Prostate gland (tissue), 2 donors: ENCODE data around the gene NR5A1.

Experiments
- POLR2A ChIP-seq: fragments of 450-650 bp; IDR thresholded peaks from one replicate; pipeline ENCODE4 v1.6.1; 2016; ENCODE audit warnings: antibody characterized with exemption, mild to moderate bottlenecking
- POLR2AphosphoS5 ChIP-seq: sonication (generic); formaldehyde crosslinking; IDR thresholded peaks from one replicate; pipeline ENCODE4 v1.6.1; 2017; ENCODE audit warnings: antibody characterized with exemption
- TF ChIP-seq, protein P1 (sequence below), 4 experiments: fragments of 200-600 bp in 2 of 4; fragments of 450-650 bp in 2 of 4; sonication (generic) in 2 of 4; IDR thresholded peaks; 1 replicate in 3 of 4; 2 replicates in 1 of 4; pipeline ENCODE4 v1.5.1; 2016 to 2019; ENCODE audit warnings: antibody characterized with exemption in 4 of 4, mild to moderate bottlenecking in 2 of 4, moderate library complexity in 2 of 4

DNA sequence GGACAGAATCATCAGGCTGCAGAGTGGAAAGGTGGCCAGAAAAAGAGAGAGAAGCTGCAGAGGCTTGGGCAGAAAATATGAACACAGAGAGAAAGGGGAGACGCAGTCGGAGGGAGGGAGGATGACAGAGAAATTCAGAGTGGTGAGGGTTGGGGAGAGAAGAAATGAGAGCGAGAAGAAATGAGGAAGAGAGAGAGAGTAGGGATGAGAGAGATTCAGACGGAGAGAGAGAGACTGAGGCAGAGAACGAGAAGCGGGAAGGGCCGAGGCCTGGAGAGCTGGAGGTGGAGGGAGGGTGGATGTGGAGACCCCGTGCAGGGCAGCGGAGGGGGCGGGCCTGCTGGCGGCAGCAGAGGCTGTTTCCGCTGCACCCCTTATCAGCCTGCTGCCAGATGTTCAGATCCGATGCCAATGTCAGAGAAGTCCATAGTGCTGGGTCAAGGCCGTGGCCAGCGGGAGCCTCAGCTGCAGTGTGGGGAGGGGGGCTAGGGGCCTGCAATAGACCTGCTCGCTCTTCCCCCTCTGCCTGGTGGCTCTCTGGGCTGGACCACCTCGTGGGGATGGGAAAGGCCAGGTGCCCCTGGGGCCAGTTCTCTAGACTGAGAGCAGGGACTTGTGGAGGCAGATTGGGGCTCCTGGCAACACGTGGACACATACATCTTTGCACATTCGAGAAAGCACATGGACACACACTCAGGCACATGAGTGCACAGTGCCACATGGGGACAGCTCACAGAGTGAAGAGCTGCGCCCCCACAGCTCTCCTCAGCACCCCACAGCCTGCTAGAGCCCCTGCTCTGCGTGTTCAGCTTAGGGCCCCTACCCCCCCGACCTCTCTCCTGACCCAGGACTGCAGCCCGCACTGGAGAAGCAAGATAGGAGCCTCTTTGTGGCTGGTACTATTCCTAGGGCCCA lies 4.9 kb upstream of the NR5A1 start:
- TF ChIP-seq, protein P1, sequence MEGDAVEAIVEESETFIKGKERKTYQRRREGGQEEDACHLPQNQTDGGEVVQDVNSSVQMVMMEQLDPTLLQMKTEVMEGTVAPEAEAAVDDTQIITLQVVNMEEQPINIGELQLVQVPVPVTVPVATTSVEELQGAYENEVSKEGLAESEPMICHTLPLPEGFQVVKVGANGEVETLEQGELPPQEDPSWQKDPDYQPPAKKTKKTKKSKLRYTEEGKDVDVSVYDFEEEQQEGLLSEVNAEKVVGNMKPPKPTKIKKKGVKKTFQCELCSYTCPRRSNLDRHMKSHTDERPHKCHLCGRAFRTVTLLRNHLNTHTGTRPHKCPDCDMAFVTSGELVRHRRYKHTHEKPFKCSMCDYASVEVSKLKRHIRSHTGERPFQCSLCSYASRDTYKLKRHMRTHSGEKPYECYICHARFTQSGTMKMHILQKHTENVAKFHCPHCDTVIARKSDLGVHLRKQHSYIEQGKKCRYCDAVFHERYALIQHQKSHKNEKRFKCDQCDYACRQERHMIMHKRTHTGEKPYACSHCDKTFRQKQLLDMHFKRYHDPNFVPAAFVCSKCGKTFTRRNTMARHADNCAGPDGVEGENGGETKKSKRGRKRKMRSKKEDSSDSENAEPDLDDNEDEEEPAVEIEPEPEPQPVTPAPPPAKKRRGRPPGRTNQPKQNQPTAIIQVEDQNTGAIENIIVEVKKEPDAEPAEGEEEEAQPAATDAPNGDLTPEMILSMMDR (IDR thresholded peaks at IDR 0.05): no peak
- TF ChIP-seq POLR2A: no peak
- TF ChIP-seq POLR2AphosphoS5: no peak
